NCI-H1436 (cell line): ENCODE data around the gene KCNIP4.

ENCODE experiments used
- DNase-seq: peaks from one replicate; lab custom pipeline; 2025; lab: John Stamatoyannopoulos, UW

KCNIP4 gene

DNA sequence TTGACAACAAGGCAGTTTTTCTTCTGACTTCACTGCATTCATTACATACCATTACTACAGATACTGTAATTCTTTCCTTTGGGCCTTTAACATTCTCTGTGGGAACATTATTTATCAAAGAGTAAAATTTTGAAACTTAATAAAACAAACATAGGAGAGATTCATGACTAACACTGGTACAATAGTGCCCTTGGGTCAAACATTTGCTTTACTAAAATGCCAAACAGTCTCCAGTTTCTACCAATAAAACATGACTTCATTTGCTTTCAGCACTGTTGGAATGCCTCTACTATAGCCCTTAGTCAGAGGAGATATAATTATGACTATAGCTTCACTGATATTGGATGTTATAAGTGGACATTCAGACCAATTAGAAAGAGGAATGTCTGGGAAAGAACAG, 766.9 kb downstream of the KCNIP4 start:
- DNase-seq, result no peak

GRCh38 chr4:21177871-21178270, 770.7 kb downstream of the KCNIP4 start:
- DNase-seq, result no peak

GRCh38 chr4:21177092-21177491, 771.5 kb downstream of the KCNIP4 start:
- DNase-seq, result no peak

- no peak for DNase-seq
These were observed 780.9 kb downstream of the KCNIP4 start for GRCh38 chr4:21167711-21168110.

DNA sequence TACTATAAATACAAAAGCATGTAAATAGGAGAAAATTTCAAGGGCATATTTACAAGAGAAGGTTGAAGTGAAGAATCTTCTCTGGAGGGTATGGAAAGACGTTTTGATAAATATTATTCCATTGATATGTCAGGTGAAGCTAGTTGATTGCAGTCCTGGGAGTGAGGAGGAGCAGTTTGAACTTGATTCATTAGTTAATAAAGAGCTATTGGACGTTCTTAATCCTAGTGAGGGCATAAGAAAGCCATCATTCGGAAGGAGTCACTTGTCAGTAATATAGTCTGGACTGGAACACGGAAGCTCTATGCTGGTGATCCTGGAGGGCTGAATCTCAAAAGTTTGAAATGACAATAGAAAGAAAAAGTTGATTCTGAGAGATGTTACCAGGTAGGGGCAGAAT, 793.2 kb downstream of the KCNIP4 start:
- DNase-seq, result no peak

DNA sequence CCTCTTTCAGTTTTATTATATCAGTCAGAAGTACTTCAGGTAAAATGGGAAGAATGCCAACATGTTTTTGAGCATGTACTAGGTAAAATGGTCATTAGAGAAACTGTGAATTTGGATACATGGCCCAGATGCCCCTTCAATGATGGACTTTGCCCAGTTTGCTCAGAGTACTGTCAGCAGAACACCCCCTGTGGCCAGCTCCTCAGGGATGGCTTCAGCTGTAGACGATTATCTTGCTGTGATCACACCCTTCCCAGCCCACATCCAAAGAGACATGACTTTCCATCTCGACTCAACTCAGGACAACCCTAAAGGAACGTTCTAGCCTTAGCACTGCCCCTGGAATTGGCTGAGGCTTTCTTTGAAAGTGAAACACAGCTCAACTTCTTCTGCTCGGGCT, 809.2 kb downstream of the KCNIP4 start:
- no peak for DNase-seq

DNA sequence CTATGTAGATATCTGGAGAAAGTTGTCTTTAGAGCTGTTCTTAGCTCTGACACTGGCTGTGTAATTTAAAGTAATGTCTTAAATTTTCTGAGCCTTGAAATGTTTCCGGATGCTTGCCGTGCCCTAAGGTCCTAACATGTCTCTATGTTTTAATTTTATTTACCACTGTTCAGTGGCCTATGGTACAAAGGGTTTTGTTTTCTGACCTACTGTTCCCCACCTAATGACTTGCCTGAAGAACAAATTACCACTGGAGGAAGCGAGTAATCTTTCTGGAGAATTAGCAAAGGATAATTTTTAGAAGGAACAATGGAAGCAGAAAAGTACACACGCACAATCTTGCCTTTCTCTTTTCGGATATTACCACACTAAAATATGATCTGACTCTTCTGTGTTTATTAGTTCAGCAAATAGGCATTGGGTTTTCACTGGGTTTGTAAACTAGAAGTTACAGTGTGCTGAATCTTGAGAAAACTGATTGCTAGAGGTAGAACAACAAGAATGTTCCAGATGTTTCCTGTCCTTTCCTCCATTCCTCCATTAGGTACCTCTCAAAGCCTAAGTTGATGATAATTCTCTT, 812.4 kb downstream of the KCNIP4 start:
- DNase-seq, result no peak

DNA sequence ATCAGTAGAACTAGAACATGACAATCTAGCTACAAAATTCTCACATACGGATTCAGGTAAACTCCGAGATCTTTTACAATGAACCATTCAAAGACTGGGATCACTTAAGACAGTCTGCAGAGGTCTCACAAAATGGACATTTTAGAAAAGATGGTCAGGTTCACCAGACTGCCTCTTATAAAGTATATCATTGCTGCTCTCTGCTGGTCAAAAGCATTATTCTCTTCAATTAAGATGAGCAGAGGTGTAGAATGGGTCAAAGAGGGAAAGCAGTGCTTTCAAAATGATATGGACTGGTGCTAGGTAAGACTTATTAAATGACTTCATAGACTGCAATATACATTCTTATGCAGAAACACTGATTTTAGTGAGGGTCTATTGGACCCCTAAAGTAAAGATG, 813.6 kb downstream of the KCNIP4 start:
- DNase-seq, result no peak

- DNase-seq, result no peak
These were observed 818.0 kb downstream of the KCNIP4 start for GRCh38 chr4:21130606-21131005.

DNA sequence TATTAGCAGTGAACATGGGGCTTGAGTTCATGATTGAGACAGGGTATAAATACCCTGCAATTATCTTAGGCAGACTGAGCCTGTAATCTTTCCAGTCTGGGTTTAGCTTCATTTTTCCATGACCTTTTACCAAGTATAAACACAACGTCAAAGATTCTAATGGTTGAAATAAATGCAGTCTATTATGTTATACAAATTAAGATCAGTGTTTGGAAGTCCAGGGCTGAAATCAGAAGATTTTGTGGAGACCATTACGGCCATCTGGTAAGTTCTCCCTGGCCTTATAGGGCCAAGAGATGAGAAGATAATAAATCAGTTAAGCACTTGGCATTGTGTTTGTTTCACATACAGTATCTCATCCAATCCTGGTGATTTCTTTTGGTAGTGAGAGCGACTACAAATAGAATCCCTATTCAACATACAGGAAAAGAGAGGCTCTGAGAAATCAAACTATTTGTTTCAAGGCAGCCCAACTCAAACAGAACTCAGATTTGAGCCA, 822.5 kb downstream of the KCNIP4 start:
- no peak for DNase-seq

- DNase-seq, result no peak
These were observed 830.3 kb downstream of the KCNIP4 start for GRCh38 chr4:21118301-21118700.

GRCh38 chr4:21117541-21118180, 830.9 kb downstream of the KCNIP4 start:
- DNase-seq, result no peak

DNA sequence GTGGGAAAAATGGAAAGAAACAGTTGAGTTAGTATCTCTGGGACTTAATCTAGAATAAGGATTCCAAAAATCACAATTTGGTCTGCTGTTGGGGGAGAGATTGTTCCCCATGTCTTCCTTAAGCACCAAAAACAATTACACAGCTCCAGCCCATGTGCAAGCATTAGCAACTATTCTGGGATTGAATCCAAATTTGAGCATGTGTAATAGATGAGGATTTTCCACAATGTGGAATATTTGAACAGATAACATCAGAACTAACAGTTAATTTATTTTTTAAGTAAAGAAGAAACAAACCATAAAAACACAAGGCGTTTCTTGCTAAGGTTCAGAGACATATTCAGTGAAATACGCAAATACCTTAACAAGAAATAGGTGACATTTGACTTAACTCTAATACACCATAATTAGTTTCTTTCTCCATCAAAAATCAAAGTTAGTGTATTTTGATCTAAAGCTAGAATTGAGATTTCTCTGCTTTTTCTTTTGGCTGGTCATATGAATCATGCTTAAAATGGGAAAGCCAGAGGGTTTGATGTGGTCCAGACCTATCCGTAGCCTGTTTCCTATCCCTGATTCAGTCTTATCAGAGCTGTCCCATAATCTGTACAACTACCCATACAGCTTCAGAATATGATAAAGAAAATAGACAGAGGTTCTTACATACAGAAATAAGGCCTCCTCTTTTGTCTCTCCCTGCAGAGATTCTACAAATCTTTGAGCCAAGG, 834.9 kb downstream of the KCNIP4 start:
- DNase-seq, result no peak

DNA sequence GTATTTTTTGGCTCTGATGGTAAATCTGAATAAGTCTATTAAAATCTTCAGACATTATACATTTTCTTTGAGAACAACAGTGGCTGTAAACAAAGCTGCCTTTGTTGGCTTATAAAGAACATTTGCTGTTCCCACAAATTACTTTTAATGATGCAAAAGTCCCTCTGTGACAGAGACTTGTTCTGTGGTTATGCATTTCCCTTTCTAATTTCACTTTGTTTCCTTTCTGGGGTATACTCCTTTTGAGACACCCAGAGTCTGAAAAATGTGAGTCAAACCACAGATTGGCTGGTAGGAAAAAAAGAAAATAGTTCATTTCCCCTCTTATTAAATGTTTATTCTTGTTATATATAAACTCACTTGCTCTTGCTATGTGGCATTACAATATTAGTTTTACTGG, 845.9 kb downstream of the KCNIP4 start:
- DNase-seq, result no peak

DNA sequence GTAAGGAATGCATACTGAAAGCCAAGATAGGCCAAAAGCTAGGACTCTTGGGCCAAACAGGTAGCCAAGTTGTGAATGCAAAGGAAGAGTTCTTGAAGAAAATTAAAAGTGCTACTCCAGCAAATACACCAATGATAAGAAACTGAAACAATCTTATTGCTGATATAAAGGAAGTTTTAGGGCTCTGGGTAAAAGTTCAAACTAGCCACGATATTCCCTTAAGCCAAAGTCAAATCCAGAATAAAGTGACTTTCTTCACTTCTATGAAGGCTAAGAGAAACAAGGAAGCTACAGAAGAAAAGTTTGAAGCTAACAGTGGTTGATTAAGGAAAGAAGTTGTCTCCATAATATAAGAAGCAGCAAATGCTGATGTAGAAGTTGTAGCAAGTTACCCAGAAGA, 850.7 kb downstream of the KCNIP4 start:
- DNase-seq, result no peak

GRCh38 chr4:21097026-21097425, 851.5 kb downstream of the KCNIP4 start:
- DNase-seq, result no peak

DNA sequence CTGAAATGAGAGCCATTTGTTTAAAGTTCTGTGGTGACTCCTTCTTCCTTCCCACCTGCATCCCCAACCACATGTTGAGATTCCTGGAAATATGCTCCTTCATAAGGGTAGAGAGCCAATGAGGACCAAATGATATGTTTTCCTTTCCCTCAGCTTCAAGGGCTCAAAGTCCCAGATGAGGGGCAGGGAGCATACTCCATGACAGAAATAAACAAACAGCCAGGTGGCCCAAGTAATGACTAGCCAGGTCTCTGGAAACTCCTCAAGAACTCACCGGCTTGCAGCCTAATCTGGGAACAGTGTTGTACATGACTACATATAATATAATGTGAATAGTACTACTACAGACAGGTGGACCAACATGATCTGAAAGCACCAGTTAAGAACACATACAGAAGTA, 856.0 kb downstream of the KCNIP4 start:
- DNase-seq, result no peak

DNA sequence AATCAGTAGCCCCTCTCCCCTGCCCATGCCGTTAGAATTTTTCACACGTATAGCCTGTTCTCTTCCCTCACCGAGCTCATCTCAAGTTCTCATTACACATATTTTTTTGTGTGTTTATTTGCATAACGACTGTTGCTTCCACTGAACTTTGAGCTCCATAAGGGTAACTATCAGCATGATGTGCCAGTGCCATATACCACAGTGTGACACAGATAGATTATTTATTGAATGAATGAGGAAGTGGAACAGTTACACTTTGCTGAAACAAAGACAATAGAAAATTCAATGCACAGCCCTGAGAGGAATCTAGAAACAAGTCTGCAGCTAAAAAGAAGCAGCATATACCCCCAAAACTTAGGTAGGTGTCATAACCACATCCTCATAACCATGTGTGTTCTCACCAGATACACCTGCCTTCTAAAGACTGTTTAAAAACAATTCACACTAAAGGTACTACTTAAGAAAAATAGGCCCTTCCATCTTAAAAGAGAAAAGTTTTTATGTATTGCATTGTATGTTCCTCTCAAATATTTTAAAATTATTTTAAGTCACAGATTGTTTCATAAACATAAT, 858.4 kb downstream of the KCNIP4 start:
- DNase-seq, result no peak

DNA sequence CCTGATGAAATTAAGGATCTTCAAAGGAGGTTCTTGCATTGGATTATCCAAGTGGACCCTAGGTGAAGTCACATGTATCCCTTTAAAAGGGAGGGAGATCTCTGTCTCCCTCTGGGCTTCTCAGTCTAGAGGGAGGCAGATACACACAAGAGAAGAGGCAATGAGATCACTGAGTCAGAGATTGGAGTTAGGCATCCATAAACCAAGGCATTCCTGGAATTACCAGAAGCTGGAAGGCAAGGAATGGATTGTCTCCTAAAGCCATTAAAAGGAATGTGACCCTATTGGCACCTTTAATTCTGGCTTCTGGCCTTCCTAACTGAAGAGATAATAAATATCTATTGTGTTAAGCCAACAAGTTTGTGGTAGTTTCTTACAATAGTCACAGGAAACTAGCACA, 865.2 kb downstream of the KCNIP4 start:
- no peak for DNase-seq

- no peak for DNase-seq
These were observed 870.6 kb downstream of the KCNIP4 start for GRCh38 chr4:21077967-21078366.

DNA sequence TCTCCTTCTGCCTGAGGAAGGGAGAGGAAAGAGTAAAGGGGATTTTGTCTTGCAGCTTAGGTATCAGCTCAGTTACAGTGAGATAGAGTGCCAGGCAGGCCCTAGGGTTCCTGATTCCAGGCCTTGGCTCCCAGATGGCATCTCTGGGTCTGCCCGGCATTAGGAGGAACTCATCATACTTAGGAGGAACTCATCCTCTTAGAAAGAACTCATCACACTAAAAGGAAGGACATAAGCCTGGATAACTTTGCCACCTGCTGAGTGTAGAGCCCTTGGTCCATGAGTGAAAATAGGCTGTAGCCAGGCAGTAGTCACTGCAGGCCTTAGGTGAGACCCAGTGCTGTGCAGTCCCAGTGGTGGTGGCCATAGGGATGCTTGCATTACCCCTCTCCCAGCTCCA, 881.2 kb downstream of the KCNIP4 start:
- no peak for DNase-seq

GRCh38 chr4:21061902-21062301, 886.7 kb downstream of the KCNIP4 start:
- no peak for DNase-seq

DNA sequence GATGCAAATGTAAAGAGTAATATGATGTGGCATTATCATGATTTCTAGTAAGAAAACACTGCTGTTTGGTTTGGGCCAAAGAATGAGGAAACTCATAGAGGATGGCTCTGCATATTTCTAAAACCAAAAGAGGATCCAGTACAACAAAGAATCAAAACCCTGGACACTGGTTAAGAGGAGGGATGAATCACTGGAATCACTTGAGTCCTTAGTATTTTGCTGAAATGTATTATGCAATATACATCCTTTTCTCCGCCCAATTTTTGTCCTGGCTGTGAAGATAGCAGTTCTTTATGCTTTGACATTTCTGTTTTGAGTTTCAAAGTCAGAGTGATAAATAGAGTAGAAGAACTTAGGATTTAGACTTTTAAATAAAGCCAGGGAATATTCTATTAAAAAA, 902.4 kb downstream of the KCNIP4 start:
- no peak for DNase-seq
